GM10266 (cell line): ENCODE results near the gene ERC1.

Source experiments
- DNase-seq: peaks from one replicate; pipeline ENCODE4 v3.0.0; 2012; ENCODE audit errors: extremely low spot score
- CTCF ChIP-seq: IDR thresholded peaks from 2 replicates; pipeline ENCODE4 v1.5.1; 2012; ENCODE audit warnings: mild to moderate bottlenecking, low read depth; ENCODE audit not compliant: control insufficient read depth, insufficient read depth; ENCODE audit errors: missing control alignments

ERC1 gene

DNA sequence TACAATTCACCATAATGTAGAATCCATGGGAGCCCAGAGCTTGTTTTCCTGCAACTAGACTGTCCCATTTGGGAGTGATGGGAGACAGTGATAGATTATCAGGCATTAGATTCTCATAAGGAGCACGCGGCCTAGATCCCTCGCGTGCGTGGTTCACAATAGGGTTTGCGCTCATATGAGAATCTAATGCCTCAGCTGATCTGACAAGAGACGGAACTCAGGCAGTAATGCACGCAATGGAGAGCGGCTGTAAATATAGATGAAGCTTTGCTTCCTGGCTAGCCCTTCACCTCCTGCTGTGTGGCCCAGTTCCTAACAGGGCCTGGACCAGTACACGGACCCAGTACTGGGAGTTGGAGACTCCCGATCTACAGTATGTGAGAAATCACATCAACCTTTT is 476.7 kb downstream of the ERC1 start:
- TF ChIP-seq CTCF, result no peak
- DNase-seq, result no peak

DNA sequence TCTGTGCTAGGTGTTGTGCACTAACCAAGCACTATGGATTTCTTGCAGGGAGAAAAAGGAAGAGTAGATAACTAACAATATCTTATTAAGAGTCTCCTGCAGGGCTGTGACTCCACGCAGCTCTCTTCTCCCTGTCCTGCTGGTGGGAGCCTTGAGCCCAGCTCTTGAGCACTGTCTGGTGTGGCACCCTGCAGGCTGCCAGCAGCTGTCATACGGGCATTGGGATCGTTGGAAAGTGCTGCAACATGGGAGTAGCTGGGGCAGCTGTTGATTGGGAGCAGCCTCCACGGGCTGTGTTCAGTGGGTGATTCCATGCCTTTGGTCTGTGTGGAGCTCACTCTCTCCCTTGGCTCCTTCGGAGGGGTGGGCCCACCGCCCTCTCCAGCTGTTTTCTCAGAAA is 478.0 kb downstream of the ERC1 start:
- no peak for TF ChIP-seq CTCF
- no peak for DNase-seq

GRCh38 chr12:1470051-1470450 is 479.0 kb downstream of the ERC1 start:
- TF ChIP-seq CTCF, result no peak
- no peak for DNase-seq

DNA sequence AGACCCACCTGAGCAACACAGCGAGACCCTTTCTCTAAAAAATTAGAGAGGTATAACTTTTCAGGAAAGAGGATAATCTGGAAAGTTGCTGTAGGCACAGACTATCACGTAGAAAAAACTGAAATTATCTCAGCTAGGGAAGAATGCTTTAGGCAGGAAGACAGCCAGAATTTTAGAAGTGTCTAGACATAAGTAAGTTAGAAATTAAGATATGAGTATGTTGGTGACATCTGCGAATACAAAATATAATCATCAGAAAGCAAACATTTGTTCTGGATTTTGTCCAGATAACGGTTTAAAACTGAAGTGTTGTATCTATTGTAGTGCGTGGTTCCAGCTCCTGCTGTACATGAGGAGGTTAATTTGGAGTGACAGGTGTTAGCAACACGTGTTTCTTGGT is 480.2 kb downstream of the ERC1 start:
- no peak for DNase-seq
- no peak for TF ChIP-seq CTCF

DNA sequence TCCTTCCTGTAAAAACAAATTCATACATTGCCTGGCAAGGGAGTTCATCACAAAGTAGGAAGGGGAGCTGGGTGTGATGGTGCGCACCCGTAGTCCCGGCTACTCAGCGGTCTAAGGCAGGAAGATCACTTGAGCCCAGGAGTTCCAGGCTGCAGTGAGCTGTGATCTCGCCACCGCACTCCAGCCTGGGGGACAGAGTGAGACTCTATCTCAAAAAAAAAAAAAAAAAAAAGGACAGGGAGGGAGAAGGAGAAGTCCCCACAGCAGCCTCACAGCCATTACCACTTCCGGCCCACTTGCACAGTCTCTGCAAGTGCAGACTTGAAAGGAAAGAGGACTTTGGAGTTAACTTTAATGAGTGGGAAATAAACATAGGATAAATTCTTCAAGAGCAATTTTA is 482.4 kb downstream of the ERC1 start:
- no peak for DNase-seq

GRCh38 chr12:1474041-1474573 is 483.1 kb downstream of the ERC1 start:
- DNase-seq, result no peak
- no peak for TF ChIP-seq CTCF

More for the DNA sequence above, 482.4 kb downstream of the ERC1 start:
- TF ChIP-seq CTCF, result no peak

- no peak for TF ChIP-seq CTCF
- DNase-seq, result no peak
These were observed 483.6 kb downstream of the ERC1 start for GRCh38 chr12:1474574-1475153.
